SK-N-SH treated with all-trans-retinoic acid at 6 μM for 48 hours (cell line): ENCODE measurements around the gene AKAP13.

Experiments used
- CREB5 ChIP-seq: fragments of 250-450 bp; sonication (Bioruptor Pico); IDR thresholded peaks from 2 replicates; pipeline ENCODE4 v1.5.1; 2020; ENCODE audit warnings: low read depth, mild to moderate bottlenecking, moderate library complexity
- CSRNP3 ChIP-seq: fragments of 250-450 bp; sonication (Bioruptor Pico); IDR thresholded peaks from 2 replicates; pipeline ENCODE4 v1.5.1; 2021; ENCODE audit warnings: mild to moderate bottlenecking, moderate library complexity
- OSR1 ChIP-seq: fragments of 250-450 bp; sonication (Bioruptor Pico); IDR thresholded peaks from 2 replicates; pipeline ENCODE4 v1.8.0; 2022; ENCODE audit warnings: moderate library complexity, mild to moderate bottlenecking, inconsistent platforms
- ZC3H10 ChIP-seq: fragments of 250-450 bp; sonication (Bioruptor Pico); IDR thresholded peaks from 2 replicates; pipeline ENCODE4 v1.5.1; 2021; ENCODE audit warnings: mild to moderate bottlenecking, moderate library complexity
- TF ChIP-seq, protein P1 (sequence below): fragments of 250-450 bp; sonication (Bioruptor Pico); IDR thresholded peaks from 2 replicates; pipeline ENCODE4 v1.5.0; 2020; ENCODE audit warnings: mild to moderate bottlenecking, moderate library complexity

DNA sequence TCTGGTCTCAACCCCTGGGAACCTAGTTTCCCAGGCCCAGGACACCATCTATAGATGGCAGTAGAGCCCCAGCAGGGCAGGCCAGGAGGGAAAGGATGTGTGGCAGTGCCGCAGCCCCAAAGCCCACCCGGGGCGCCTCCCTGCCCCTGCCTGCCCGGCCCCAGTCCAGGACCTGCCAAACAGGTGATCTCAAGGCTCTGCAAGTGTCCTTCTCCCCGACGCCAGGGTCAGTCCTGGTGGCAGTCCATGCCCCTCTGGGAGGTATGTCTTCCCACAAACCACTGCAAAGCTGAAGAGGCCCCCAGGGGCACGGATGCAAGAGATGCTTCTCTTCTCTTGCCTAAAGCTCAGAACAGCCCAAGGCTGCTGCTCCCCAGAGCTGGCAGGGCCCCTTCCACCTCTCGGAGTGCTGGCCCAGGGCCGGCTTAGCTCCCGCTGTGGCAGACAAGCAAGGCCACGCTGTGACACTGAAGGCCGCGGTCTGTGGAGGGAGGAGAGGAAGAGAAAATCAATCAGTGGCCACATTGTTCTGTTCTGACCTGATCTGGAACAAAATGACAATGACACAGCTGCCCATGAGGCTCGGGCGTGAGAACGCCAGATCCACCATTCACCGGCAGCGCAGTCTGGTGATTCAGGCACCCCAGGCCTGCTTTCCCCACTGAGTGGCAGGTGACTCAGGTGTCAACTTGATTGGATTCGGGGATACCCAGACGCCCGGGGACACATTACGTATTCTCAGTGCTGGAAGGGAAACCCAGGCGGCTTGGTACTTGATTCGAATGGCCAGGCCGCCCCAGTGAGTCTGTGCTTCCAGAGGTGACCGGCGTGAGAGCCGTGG lies 380.3 kb downstream of the AKAP13 start:
- TF ChIP-seq CSRNP3 (CRISPR knock-in tag) (no peak), OSR1 (no peak), ZC3H10 (CRISPR knock-in tag) (no peak), CREB5 (CRISPR knock-in tag) (no peak)
- TF ChIP-seq, protein P1, sequence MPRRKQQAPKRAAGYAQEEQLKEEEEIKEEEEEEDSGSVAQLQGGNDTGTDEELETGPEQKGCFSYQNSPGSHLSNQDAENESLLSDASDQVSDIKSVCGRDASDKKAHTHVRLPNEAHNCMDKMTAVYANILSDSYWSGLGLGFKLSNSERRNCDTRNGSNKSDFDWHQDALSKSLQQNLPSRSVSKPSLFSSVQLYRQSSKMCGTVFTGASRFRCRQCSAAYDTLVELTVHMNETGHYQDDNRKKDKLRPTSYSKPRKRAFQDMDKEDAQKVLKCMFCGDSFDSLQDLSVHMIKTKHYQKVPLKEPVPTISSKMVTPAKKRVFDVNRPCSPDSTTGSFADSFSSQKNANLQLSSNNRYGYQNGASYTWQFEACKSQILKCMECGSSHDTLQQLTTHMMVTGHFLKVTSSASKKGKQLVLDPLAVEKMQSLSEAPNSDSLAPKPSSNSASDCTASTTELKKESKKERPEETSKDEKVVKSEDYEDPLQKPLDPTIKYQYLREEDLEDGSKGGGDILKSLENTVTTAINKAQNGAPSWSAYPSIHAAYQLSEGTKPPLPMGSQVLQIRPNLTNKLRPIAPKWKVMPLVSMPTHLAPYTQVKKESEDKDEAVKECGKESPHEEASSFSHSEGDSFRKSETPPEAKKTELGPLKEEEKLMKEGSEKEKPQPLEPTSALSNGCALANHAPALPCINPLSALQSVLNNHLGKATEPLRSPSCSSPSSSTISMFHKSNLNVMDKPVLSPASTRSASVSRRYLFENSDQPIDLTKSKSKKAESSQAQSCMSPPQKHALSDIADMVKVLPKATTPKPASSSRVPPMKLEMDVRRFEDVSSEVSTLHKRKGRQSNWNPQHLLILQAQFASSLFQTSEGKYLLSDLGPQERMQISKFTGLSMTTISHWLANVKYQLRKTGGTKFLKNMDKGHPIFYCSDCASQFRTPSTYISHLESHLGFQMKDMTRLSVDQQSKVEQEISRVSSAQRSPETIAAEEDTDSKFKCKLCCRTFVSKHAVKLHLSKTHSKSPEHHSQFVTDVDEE (CRISPR knock-in tag), result no peak
